A673 (cell line): ENCODE results near the gene ACSF3. TPM values are rescaled to one million over a fixed set of nuclear protein-coding genes. Genes with fewer than 3 reads are reported as not detected.

Source experiments
- BruUV-seq: library from RNA; stranded (reverse); fragments of 400-500 nt; replicated peaks from 2 replicates; lab custom pipeline; 2021; lab: Mats Ljungman, UMichigan
- CTCF ChIA-PET: fragments of 300-600 bp; sonication (Branson Sonifier 250); formaldehyde crosslinking; loops from one replicate; lab custom pipeline; 2022; ENCODE audit warnings: antibody characterized with exemption; lab: Charles Lee
- POLR2A ChIA-PET: fragments of 300-600 bp; sonication (Branson Sonifier 250); formaldehyde crosslinking; loops from one replicate; lab custom pipeline; 2022; ENCODE audit warnings: antibody characterized with exemption; ENCODE audit not compliant: low non-redundant PET; lab: Charles Lee
- DNase-seq: peaks from one replicate; pipeline ENCODE4 v3.0.0-alpha.2; 2015; ENCODE audit warnings: low spot score
- H3K27ac ChIP-seq: fragments of 200-600 bp; sonication (generic); 2 replicates; pipeline ENCODE4 v1.5.1; 2016; ENCODE audit warnings: mixed run types, low read depth, mild to moderate bottlenecking, mixed read lengths, antibody characterized with exemption, low read length; ENCODE audit not compliant: poor library complexity, severe bottlenecking
- H3K27me3 ChIP-seq: fragments of 200-600 bp; sonication (generic); replicated peaks from 2 replicates; pipeline ENCODE4 v1.6.1; 2017; ENCODE audit warnings: mixed run types, low read depth, mild to moderate bottlenecking, mixed read lengths, antibody characterized with exemption, low read length; ENCODE audit not compliant: insufficient read depth, poor library complexity
- H3K36me3 ChIP-seq: fragments of 200-600 bp; sonication (generic); 2 replicates; pipeline ENCODE4 v1.6.1; 2016; ENCODE audit warnings: mixed run types, mild to moderate bottlenecking, mixed read lengths, antibody characterized with exemption, low read length; ENCODE audit not compliant: insufficient read depth, poor library complexity, severe bottlenecking
- H3K4me1 ChIP-seq: fragments of 200-600 bp; sonication (generic); 2 replicates; pipeline ENCODE4 v1.6.1; 2017; ENCODE audit warnings: mixed run types, mild to moderate bottlenecking, mixed read lengths, antibody characterized with exemption, low read length; ENCODE audit not compliant: insufficient read depth, poor library complexity, severe bottlenecking
- H3K4me3 ChIP-seq: fragments of 200-600 bp; sonication (generic); 2 replicates; pipeline ENCODE4 v1.5.1; 2016; ENCODE audit warnings: low read depth, mixed run types, mild to moderate bottlenecking, mixed read lengths, low read length; ENCODE audit not compliant: poor library complexity, severe bottlenecking
- H3K9me3 ChIP-seq: fragments of 200-600 bp; sonication (generic); 2 replicates; pipeline ENCODE4 v1.6.1; 2016; ENCODE audit warnings: mixed run types, low read depth, mild to moderate bottlenecking, mixed read lengths, antibody characterized with exemption, low read length; ENCODE audit not compliant: poor library complexity, severe bottlenecking
- EZH2 ChIP-seq: fragments of 200-600 bp; sonication (generic); IDR thresholded peaks from 2 replicates; pipeline ENCODE4 v1.6.1; 2017; ENCODE audit warnings: borderline replicate concordance, low read depth, mild to moderate bottlenecking, mixed read lengths, antibody characterized with exemption, low read length; ENCODE audit not compliant: poor library complexity, severe bottlenecking
- intact Hi-C: fragments of 100-400 bp; cut with micrococcal nuclease; formaldehyde crosslinking; loops from one replicate; pipeline ENCODE4 v1.10.0; 2022; ENCODE audit not compliant: unreplicated experiment
- total RNA-seq: library from RNA; stranded (reverse); gene quantifications from 2 replicates; pipeline ENCODE4 v1.2.3, GENCODE V29; 2021
- TF ChIP-seq, protein P1 (sequence below): fragments of 300-800, 200-600 bp; sonication (generic); conservative IDR thresholded peaks from 2 replicates; pipeline ENCODE4 v1.5.1; 2017; ENCODE audit warnings: low read depth, mild to moderate bottlenecking, antibody characterized with exemption, low read length, moderate library complexity, mixed read lengths

ACSF3 gene
- total RNA-seq, 1 experiment from 2014 or later: 27.7 TPM

DNA sequence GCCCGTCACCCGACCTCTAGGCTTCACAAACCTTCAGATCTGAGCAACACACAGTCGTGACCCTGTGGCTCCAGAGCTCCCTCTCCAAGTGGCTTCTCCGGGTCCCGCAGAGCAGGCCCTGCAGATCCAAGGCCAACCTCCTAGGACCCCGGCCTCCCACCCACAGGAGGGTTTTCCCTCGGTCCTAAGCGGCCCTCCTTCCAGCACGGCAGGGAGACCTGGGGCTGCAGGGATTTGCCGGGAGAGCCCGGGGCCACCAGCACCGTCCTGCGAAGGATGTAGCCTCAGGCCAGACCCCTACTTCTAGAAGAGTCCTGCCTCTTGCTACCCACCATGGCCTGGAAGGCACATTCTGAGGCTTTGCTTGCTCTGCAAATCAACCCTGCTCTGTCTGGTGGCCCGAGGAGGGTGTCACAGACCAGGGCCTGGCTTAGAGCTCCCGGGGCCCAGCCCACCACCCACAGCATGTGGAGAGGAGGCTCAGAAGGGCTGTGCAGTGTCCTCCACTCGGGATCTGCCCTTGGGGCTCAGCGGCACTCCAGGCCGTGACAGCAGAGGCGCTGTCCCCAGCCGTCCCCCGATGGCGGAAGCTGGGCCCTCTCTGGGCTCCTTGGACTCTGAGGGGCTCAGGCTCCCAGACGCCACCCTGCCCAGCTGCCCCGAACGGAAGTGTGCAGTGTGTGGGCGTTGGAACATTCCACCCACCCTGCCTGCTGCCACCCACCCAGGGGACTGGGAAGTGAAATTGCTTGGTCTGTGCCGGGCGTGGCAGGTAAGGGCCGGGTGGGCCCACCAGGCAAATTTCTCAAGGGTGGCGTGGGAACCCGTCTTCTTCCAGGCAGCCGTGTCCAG is 28.8 kb upstream of the ACSF3 start:
- no peak overlapping the region for H3K4me3 ChIP-seq
- CTCF ChIA-PET: no interaction called here
- no peaks in the 10 kb centered on the region for H3K27me3 ChIP-seq
- POLR2A ChIA-PET: no interaction called here
- no peaks in the 10 kb centered on the region for H3K4me1 ChIP-seq
- BruUV-seq: no TSS peak
- intact Hi-C loops: no loop called here
- DNase-seq: no peak
- no peaks in the 10 kb centered on the region for H3K9me3 ChIP-seq
- TF ChIP-seq EZH2: no peak
- TF ChIP-seq, protein P1, sequence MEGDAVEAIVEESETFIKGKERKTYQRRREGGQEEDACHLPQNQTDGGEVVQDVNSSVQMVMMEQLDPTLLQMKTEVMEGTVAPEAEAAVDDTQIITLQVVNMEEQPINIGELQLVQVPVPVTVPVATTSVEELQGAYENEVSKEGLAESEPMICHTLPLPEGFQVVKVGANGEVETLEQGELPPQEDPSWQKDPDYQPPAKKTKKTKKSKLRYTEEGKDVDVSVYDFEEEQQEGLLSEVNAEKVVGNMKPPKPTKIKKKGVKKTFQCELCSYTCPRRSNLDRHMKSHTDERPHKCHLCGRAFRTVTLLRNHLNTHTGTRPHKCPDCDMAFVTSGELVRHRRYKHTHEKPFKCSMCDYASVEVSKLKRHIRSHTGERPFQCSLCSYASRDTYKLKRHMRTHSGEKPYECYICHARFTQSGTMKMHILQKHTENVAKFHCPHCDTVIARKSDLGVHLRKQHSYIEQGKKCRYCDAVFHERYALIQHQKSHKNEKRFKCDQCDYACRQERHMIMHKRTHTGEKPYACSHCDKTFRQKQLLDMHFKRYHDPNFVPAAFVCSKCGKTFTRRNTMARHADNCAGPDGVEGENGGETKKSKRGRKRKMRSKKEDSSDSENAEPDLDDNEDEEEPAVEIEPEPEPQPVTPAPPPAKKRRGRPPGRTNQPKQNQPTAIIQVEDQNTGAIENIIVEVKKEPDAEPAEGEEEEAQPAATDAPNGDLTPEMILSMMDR: no peak
- no peak overlapping the region for H3K27ac ChIP-seq
- H3K36me3 ChIP-seq: no peaks in the 10 kb centered on the region

- no peak for DNase-seq
- no peaks in the 10 kb centered on the region for H3K36me3 ChIP-seq
- no peaks in the 10 kb centered on the region for H3K4me1 ChIP-seq
- H3K27me3 ChIP-seq: no peaks in the 10 kb centered on the region
- intact Hi-C loops: no loop called here
- TF ChIP-seq EZH2: no peak
- TF ChIP-seq, protein P1: no peak
- ChIA-PET CTCF (no interaction called here), POLR2A (no interaction called here)
- no peaks in the 10 kb centered on the region for H3K9me3 ChIP-seq
- BruUV-seq: no TSS peak
- H3K4me3 ChIP-seq: no peak overlapping the region
- H3K27ac ChIP-seq: no peak overlapping the region
These were observed 28.2 kb upstream of the ACSF3 start for GRCh38 chr16:89065458-89065822.

GRCh38 chr16:89066721-89067120 is 26.9 kb upstream of the ACSF3 start:
- Histone ChIP-seq H3K9me3 (no peaks in the 10 kb centered on the region), H3K36me3 (no peaks in the 10 kb centered on the region), H3K4me1 (peaks cover 1% of the 10 kb centered on the region), H3K27me3 (no peaks in the 10 kb centered on the region), H3K4me3 (no peak overlapping the region), H3K27ac (no peak overlapping the region)
- BruUV-seq: no TSS peak
- intact Hi-C loops: no loop called here
- ChIA-PET POLR2A (no interaction called here), CTCF (no interaction called here)
- DNase-seq: no peak
- TF ChIP-seq EZH2: no peak
- TF ChIP-seq, protein P1: no peak
